Femur (tissue), 1 donor: ENCODE data around the gene ATP9A.
A peak's percentile ranks its signal among the peaks of the same experiment; 100 is the strongest.
"Not testable (repeated sequence)": the region's sequence is repeated elsewhere in the genome, so short reads cannot be mapped to it uniquely, and the experiment has no call there.

Experiments
- DNase-seq: peaks from one replicate; pipeline ENCODE4 v3.0.0-alpha.2; 2017

Gene ATP9A

DNA sequence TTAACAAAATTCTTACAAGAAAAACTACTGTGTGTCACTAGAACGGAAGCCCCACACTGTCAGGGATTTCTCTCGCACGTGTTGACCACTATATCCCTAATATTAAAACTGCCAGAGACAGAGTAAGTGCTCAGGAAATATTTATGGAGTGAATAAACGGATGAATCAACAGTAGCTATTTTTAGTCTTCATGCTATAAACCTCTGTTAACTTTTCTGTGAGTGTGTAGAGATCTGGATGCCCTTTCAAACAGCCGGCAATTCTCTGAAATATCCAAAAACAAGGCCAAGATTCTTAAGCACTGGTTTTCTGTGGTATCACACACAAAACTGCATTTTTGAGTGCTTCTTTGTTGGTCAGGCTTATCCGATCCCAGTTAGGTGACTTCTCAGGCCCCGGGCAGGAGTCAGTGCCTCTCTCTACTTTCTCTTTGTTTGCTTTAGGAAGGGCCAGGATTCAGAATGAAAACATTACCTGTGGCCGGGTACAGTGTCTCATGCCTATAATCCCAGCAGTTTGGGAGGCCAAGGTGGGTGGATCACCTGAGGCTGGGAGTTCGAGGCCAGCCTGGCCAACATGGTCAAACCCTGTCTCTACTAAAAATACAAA is 15.7 kb downstream of the ATP9A start:
- no peak for DNase-seq

DNA sequence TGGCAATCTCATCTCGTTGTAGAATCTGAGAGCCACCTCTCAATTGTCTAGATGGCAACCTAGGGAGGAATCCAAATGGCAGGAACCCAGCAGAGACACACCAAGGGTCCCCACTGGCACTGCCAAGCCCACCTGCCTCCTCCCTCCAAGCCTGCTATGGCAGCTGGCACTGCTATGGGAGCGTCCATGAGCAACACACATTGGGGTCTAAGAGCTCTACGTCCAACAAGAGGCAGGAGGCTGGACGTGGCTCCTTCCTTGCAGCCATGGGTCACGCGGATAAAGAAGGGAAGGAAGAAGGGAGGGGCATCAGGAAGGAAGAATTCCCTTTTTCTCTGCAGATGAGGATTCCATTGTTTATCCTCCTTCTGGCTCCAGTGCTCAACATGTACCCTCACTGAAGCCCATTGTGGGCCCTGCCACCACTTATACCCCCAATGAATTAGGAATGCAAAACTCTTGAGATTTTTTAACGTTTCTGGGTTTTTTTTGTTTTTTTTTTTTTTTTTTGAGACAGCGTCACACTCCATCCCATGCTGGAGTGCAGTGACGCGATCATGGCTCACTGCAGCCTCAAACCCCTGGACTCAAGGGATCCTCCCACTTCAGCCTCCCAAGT is 17.3 kb downstream of the ATP9A start:
- no peak for DNase-seq

DNA sequence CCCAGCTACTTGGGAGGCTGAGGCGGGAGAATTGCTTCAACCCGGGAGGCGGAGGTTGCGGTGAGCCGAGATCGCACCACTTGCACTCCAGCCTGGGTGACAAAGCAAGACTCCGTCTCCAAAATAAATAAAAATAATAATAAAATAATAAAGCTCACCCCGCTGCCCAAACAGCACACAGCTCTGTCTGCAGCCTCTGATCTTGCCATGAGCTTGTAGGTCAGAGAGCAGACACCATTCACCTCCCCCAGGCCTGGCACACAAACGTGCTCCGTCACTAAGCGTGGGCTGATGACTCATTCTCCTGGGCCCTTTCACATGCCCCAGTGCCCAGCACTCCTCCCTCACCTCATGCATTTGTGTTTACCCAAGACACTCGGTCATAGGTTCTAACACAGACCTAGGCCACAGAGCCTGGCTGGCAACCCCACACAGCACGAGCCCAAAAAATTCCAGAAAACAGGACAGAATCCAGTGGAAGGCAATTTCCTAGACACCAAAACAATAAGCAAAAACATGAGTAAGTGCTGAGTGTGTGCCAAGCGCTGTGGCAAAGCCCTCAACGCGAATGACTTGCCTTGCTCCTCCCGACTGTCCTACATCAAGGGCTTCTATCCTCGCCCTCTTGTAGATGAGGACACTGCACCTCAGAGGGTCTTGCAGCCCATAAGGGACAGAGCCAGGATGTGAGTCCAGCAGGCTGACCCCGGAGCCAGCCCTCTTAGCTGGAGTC is 18.0 kb downstream of the ATP9A start:
- peak; percentile 47 for DNase-seq

DNA sequence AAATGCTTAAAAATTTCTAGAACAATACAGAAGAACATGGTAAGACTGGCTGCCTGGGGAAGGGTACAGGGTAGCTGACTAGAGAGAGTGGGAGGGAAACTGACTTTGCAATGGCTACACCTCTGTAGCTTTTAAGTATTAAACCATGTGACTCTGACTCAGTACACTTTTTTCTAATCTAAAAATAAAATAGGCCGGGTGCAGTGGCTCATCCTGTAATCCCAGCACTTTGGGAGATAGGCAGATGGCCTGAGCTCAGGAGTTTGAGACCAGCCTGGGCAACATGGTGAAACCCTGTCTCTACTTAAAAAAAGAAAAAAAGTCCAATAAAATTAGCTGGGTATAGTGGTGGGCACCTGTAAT is 18.5 kb downstream of the ATP9A start:
- no peak for DNase-seq

DNA sequence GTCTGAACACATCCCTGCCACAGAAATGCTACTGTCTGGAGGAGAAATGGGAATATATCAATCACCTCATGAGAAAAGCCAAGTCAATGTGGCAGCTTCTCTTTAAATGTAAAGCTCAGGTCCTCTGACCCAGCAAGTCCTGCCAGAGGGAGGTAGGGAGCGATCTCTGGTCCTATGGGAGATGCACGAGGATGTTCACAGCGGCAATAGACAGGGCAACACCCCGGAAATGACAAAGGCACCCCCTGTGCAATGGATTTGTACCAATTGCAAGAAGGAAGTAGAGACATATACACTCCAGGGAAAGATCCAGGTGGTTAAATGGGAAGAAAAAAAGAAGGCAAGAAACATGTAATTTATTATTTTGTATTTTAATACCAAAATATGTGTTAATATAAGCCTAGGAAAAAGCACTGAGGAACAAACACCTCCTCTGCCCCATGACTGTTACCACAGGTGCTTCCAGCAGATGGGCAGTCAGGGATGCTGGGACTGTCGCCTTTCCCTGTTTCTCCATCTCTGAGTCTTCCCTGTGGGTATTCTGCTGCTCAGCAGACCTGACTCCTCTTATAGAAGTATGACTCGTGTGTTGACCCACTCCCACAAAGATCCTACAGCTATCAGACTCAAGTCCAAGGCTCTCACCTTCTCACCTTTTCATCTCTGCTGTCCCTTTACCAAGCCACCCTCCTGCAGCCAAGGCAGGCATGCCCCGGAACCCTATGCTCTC is 20.8 kb downstream of the ATP9A start:
- no peak for DNase-seq

DNA sequence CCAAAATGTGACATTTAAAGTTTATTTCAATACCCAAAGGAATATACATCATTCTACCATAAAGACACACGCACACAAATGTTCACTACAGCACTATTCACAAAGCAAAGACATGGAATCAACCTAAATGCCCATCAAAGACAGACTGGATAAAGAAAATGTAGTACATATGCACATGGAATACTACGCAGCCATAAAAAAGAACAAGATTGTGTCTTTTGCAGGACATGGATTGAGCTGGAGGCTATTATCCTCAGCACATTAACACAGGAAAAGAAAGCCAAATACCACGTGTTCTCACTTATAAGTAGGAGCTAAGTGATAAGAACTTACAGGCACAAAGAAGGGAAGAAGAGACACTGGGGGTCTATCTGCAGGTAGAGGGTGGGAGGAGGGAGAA is 22.4 kb downstream of the ATP9A start:
- no peak for DNase-seq

DNA sequence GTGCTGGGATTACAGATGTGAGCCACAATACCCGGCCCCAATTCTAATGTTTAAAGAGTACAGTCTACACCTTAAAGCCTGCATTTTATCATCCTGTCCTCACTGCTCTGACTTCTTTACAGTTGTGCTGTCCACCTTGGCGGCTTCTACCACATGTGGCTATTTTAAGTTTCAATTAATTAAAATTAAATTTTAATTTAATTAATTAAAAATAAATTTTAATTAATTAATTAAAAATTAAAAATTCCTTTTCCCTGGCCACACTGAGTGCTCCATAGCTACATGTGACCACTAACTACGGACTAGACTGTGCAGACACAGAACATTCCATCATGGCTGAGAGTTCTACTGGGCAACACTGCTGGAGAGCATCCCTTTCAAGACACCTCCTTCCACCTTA is 27.4 kb downstream of the ATP9A start:
- no peak for DNase-seq

DNA sequence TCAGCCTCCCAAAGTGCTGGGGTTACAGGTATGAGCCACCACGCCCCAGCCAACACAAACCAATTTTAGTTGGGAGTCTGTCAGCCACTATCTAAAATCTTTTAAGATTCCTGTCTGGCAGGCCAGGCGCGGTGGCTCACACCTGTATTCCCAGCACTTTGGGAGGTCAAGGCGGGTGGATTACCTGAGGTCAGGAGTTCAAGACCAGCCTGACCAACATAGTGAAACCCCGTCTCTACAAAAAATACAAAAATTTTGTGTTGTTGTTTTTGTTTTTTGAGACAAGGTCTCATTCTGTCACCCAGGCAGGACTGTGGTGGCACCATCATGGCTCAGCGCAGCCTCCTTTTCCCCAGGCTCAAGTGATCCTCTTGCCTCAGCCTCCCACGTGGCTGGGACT is 27.9 kb downstream of the ATP9A start:
- not testable (repeated sequence) for DNase-seq

DNA sequence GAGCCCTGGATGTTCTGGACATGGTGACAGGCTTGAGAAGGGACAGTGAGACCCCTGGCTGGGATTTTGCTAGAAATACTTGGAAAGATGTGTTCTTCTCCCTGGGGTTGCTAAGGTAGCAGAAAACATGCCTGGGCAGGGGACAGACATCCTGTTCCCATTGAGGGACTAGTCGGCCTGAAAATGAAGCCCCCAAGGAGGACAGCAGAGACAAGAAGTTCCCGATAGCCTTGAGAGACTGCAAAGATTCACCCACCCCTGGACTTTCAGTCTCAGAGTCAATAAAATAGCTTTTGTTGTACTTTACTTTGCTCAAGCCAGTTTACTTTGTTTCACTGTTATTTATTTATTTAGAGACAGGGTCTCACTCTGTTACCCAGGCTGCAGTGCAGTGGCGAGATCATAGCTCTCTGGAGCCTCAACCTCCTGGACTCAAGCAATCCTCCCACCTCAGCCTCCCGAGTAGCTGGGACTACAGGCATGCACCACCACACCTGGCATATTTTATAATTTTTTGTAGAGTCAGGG is 28.4 kb downstream of the ATP9A start:
- DNase-seq = no peak

DNA sequence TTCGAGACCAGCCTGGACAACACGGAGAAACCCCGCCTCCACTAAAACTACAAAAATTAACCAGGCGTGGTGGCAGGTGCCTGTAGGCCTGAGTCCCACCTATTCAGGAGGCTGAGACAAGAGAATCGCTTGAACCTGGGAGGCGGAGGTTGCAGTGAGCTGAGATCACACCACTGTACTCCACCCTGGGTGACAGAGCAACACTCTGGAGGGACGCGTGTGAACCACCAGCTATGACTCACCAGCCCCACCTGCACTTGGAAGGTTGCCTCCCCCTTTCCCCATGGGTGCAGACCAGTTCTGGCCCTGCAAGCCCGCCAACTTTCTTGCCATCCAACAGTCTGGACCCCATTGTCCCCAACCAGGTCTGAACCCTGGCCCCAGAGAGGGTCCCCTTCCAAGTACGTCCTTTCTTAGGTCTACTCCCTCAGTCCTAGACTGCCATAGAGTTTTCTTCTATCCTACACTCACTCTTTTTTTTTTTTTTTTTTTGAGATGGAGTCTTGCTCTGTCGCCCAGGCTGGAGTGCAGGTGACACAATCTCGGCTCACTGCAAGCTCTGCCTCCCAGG is 29.2 kb downstream of the ATP9A start:
- DNase-seq = no peak

DNA sequence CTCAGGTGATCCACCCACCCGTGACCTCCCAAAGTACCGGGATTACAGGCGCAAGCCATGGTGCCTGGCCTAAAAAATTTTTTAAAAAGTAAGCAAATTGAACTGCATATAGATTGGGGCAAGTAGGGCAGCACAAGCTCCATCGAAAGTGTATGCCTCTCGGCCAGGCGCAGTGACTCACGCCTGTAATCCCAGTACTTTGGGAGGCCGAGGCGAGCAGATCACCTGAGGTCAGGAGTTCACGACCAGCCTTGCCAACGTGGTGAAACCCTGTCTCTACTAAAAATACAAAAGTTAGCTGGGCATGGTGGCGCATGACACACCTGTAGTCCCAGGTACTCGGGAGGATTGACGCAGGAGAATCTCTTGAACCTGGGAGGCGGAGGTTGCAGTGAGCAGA is 29.9 kb downstream of the ATP9A start:
- DNase-seq = not testable (repeated sequence)

DNA sequence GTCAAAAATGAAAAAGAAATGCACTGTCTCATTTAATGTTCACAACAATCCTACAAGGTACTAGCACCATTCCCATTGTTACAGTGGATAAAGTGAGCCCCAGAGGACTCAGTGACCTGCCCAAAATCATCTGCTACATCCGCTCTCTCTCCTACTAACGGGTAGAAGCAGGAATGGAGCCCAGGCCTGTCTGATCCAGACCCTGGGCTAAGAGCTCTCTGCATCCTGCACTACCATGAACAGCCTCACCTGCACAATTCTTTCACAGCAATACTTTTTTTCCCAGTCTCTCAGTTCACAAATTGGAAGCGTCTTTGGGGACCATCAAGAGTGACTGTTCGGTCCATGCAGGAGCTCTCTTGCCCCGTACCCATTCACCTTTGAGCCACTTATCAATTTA is 31.2 kb downstream of the ATP9A start:
- DNase-seq = no peak

DNA sequence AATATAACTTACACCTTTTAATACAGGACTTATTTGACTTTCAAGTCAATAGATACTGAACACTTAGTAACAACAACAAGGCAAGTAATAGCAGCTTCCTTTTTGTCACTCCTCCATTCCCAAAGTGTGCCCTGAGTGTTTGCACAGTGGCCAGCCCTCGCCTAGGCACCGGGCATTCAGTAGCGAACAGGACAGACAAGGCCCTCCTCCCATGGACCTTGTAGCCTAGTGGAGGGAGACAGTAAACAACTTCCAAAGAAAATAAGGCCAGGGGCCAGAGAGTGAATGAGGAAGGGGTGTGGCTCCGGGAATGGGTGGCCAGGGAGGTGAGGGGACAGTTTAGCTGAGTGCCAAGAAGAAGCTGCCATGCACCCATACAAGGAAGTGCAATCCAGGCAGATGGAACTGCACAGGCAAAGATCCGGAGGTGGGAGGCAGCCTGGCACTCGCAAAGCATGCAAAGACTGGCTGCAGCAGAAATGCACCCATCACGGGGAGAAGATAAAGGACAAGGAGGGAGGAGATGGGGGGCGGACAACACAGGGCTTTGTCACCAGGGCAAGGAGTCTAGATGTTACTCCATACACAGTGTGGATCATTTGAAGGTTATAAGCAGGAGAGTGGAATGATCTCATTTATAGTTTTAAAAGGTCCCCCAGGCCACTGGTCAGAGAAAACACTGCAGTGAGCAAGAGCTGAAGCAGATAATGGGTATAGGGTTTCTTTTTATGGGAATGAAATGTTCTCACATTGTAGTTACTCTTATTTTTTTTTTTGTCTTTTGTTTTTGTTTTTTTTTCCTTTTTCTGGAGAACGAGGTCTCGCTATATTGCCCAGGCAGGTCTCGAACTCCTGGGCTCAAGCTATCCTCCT is 32.2 kb downstream of the ATP9A start:
- no peak for DNase-seq

DNA sequence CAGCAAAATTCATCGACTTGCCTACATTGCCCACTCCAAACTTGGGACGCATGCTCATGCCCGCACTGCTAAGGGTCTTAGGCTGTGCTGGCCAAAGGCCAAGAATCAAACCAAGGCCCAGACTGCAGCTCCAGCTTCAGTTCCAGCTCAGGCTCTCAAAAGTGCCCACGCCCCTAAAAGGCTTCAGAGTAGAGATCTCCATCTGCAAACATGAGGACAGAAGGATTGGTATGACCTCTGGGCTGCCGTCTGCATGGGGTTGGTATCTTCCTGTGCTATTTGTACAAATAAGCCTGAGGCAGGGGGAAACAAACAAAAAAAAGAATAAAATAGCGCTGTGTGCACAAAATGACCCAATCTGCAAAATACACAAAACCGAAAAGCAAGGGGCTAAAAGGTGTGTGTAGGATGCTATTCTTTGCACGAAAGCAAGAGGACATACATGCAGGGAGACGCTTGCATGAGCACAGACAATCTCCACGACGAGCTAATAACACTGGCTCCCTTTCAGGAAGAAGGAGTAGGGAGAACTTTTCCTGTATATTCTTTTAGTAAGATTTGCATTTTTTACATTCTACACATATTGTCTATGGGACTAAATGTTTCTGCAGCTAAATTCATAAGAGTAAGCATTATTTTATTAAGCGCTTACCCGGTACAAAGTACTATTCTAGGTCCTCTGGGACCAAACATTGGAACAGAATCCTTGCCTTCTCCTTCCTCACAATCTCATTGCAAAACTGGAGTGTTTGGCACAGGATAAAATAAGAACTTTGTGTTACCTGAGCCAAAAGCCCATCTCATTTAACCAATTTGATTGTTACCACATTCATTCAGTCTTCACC is 33.1 kb downstream of the ATP9A start:
- no peak for DNase-seq

DNA sequence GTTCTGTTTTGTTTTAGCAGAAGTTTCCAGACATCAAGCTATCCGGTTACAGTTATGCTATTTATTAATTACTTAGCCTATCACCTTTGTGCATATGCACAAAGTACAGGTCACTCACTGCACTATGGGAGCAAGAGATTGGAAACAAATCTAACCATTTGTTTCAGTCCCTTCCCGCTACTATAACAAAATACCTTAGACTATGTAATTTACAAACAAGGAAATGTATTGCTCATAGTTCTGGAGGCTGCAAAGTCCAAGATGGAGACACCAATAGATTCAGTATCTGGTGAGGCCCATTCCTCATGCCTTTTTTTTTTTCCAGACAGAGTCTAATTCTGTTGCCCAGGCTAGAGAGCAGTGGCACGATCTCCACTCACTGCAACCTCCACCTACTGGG is 35.1 kb downstream of the ATP9A start:
- DNase-seq = no peak

DNA sequence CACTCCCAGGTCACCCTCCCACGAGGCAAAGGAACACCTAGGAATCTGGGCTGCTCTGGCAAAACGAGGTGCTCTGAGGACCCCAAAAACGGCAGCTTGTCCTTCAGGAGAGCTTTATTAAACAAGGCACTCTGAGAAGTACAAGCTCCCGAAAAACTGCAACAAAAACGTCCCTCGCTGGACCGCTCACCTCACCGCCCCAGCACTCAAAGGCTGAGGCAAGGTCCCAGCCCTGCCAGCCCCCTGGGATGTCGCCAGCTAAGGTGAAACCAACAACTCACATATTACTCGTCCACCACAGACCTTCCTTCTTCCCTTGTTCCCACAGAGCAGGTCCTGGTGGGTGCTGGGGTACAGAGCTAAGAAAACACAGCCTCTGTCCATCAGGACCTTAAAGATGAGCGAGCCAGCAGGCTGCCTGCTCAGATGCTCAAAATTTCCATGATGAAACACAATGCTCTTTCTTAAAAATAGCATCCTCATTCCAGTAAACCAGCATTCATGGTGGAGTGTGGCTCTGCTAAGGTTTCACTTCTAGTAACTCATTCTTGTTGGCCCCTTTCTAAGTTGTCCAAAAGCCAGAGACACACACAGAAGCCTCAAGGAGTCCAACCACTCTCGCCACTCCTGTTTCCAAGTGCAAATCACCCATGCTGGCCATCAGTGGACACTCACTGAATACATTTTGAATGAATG is 35.9 kb downstream of the ATP9A start:
- DNase-seq = peak; percentile 70

DNA sequence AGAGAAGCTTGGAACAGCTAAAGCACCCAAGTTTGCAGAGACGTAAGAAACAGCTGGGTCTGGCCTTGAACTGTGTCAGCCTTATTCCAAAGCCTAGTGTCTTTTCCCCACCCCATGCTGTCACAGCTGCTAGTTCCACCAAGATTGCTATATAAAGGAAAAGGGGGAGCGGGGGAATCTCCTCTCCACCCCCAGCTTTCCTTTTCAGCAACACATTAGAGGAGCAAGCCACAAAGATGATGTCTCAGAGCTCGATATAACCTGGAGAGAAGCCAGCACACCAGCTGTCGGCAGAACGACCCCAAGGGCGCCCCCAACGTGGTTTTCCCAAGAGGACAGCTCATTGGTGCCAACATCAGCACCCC is 36.5 kb downstream of the ATP9A start:
- peak; percentile 67 for DNase-seq

DNA sequence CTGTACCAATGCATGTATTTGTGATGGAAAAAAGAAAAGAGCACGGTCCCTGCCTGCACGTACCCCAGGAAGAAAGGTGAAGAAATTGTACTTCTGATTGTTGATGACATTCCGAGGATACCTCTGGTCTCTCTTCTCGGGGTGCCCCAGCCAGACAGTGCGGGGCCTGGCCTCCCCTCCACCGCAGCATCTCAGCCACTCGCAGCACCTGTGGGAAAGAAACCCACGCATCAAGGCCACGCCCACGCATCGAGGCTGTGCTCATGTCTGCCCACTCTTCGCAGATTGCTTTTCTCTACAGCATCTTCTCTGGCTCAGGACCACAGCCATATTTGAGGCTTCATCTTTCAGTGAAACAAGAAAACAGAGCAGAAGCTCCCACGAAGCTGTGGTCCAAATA is 38.4 kb downstream of the ATP9A start:
- DNase-seq = no peak

DNA sequence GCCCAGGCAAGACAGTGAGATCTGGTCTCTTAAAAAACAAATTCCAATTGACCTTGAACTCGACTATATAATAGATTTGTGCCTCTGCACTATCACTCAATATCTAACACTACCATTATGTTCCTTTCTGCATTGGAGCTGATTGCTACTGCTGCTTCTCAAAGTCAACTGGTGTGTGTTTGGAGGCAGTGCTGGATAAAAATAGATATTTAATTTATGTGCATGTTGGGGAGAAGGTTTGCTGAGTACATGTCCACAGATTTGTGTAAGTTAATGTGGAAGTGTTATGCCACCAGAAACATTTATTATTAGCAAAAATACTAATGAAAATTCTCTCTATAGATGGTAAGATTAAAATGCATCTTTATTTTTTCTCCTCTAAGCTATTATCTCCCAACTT is 39.5 kb downstream of the ATP9A start:
- no peak for DNase-seq

DNA sequence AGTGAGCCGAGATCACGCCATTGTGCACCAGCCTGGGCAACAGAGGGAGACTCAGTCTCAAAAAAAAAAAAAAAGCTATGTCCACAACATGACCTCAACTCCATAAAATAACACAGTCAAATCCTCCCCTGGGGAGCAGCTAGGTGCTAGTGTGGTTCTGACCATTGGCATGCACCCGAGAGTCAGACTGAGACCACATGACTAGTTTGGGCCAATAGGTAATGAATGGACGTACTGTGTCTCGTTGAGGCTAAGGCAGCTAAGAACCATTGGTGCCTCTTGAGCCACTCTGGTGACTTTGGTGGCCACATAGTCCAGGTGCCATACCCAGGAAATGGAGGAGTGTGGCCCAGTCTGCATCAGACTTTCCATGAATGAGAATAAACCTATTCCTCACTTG is 40.3 kb downstream of the ATP9A start:
- no peak for DNase-seq
